GM18519 (cell line): ENCODE results near the gene PPA2.

Source experiments
- ATAC-seq: cut with Tn5 transposase; IDR thresholded peaks from one replicate; pipeline ENCODE4 v1.9.1; 2021; ENCODE audit warnings: mild to moderate bottlenecking, moderate library complexity; ENCODE audit not compliant: unreplicated experiment, low FRiP score

Gene PPA2

DNA sequence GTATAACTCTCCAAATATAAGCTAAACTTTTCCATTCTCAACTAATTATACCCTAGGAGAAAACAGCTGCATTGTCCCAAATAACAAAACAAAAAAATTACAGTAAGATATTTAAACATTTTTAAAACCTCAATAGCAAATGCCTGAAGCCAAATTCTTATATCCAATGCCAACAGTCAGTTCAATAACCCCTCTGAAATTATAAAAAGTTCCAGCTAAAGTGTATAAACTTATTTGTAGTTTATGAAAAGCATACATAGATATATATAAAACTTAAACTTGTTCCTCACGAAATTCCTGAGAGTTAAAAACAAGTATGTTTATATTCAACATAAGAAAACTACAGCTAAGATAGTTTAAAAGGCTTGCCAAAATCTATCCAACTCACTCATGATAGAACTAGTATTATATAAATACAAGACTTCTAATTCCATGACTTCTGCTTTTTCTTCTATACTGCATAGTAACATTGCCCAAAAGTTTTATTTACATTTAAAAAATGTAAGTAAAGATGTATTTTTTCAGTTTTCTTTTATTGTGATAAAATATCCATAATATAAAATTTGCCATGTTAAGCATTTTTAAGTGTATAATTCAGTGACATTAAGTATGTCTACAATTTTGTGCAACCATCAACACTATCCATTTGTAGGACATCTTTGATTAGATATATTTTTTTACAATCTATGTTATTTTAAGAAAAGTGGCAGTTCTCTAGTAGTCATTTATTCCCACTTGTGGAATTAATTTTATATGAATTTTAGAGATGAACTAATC, 72.8 kb downstream of the PPA2 start:
- no peak for ATAC-seq

DNA sequence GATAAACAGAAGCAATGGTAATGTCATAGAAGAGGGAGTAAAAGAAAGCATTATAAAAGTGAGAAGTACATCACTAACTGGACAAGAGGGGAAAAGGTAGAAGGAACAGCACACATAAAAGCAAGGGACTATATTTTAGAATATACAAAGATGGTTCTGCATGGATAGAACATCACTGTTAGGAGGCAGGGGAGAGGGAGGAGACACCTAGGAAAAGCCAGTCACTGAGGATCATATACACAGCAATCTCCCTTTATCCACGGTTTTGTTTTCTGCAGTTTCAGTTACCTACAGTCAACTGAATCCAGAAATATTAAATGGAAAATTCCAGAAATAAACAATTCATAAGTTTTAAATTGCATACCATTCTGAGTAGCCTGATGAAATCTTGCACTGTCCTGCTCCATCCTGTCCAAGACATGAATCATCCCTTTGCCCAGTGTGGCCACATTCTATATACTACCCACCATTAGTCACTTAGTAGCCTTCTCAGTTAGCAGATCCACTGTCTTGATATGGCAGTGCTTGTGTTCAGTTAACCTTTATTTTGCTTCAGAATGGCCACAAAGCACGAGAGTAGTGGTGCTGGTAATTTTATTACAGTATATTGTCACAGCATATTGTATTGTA, 74.2 kb downstream of the PPA2 start:
- no peak for ATAC-seq

DNA sequence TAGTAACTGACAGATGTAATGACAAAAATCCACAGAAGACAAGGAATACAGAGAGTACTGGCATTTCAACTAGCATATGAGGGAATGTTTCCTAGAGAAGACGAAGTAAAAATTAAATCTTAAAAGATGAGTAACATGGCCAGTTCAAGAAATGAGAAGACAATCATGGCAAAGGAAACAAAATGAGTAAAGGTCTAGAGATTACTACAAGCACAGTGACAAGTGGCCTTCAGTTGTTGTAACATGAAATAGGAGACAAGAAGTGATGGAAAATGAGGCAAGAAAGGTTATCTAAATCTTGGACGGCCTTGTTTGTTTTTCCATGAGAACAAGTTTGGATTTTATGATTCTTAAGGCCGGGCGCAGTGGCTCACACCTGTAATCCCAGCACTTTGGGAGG, 81.0 kb downstream of the PPA2 start:
- no peak for ATAC-seq

DNA sequence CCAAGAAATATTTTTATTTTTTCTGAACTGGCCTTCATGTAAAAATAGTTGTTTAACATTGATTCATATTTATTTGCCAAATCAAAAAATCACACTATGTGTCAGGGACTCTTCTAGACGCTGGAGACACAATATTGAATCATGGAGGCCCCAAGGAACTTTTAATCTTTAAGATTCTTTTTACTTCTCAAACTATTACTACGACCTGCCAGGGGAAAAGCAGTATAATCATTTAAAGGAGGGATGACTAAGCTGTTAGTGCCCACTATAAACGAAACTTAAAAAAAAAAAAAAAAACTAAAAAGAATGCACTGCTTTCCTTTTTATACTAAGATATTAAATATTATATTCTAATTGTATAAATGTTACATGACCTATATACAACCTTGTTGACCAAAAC, 84.7 kb downstream of the PPA2 start:
- ATAC-seq, result no peak

DNA sequence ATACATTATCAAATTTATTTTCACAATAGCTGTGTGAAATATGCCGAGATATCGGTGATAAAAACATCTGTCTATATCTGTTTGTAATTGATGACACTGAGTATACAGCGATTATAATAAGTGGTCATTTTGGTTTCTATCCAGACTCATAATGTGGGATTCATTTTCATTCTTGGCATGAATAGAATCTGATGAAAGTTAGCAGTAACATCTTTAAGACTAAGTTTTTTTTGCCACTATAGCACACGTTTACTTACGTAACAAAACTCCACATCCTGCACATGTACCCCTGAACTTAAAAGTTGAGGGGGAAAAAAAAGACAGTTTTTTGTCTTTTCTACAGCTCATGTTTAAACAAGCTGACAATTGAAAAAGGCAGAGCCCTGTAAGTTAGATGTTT, 86.4 kb downstream of the PPA2 start:
- ATAC-seq, result no peak

DNA sequence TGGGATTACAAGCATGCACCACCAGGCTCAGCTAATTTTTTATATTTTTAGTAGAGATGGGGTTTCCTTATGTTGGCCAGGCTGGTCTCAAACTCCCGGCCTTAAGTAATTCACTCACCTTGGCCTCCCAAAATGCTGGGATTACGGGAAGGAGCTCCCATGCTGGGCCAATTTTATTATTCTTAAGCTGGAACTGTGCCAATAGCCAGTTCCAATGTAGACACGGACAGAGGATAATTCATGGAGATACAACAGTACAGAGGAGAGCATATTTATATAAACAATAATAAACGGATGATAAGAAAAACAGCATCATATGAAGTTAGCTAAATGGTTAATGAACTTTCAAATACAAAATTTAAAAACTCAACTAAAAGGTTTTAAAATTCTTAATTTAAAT, 87.8 kb downstream of the PPA2 start:
- no peak for ATAC-seq

DNA sequence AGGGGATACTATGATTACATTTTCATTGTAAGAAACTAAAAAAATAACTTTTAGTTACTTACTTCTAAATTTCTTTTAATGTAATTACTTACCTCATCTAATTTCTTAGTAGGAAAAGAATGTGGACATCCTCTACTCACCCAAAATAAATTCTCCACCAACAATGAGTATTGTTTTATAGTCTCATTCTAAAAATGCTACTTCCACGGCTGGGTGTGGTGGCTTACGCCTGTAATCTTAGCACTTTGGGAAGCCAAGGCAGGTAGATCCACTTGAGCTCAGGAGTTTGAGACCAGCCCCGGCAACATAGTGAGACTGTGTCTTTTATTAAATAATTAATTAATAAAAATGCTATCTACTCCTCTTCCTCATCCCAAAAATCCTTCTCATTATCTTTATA, 99.8 kb downstream of the PPA2 start:
- ATAC-seq, result no peak

DNA sequence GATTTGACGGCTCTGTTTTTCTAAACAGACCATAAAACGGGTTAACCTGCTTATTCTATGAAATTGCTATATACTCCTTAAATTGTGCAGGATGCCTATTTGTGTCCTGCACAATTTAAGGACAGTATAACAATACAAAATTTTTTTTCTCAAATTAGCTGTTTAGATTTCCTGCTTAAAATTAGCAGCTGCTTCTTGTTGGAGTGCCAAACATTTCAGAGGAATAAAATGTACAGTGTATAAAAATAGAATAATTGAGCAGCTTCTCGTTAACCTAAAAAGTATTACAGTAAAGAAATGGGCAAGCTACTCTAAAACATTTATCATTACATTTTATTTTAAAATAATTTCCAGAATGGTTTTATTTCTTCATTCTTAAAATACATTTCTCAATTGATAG, 100.5 kb downstream of the PPA2 start:
- ATAC-seq, result no peak

DNA sequence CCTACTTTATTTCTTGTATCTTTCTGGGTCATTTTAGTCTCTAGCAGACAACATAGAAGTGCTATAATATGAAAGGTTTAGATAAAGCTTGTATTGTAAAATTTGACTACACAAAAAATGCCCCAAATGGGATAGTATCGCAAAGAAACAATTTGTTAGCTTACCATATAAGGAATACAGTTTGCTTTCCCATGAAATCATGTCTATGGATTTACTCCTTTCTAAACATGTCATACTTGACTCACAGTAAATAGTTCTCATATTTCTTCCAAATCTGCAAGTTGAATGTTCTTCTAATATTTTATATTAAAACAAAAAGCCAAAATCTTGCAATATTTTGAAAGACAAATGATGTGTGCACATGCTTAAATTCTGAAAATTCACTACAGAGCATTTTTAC, 103.9 kb downstream of the PPA2 start:
- ATAC-seq, result no peak

DNA sequence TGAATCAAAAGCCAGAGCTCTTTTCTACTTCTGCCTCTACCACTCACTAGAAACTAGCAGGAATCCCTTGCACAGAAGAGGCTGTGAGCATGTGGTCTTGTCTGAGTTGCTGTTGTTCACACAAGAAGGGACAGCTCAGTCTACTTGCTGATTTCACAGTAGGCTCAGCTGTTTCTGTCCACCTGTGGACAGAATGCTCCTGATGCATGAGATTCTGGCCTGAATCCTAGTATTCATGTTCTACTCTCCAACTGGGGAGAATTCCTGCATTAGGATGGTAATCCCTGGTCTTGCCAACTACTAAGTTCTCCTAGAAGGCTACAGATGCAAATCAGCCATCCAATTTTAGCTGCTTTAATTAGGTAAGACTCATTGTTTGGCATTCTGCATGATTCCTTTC, 112.8 kb downstream of the PPA2 start:
- ATAC-seq, result no peak

DNA sequence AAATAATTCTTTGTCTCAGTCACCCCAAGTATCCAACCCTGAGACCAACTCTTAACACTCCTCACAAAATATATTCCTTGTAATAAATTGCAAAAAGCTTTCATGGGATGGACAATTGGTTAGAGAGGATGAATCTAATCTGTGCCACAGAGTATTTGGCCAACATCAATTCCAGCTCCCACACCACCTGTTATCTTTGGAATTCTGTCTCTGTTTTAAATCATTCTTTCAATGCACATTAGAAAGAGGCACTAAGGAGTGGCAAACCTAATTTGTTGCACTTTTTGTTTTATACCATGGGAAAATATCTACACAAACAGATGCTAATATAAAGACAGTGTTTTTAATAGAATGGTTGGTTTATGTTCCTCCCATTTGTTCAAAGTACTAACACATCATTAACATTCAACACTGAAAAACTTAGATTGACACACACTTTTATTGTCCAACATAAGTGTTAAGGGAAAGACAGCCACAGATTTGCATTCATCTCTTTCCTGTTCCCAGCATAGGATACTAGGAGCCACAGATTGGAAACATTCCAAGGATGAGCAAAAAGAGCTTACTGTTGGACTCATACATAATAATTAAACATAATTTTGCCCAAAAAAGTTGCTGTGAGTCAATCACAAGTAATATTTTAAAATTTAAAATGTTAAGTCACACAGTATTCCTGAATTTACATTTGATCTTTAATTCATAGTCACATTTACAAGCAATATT, 116.4 kb downstream of the PPA2 start:
- no peak for ATAC-seq

DNA sequence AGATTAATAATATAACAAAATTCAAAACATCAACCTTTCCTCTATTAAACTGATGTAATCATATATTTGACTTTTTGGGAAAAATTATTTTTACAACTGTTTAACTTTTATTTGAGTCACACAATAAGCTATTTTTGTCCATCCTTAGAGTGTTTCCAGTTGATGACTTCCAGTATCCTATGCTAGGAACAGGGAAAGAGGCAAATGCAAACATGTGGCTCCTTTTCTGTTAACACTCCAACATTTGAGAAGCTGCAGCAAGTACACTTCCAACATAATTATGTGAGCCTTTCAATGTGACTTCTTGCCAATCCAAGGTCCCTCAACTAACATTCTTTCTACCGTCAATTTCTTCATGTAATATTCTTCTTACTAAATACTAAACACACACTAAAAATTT, 117.7 kb downstream of the PPA2 start:
- no peak for ATAC-seq

DNA sequence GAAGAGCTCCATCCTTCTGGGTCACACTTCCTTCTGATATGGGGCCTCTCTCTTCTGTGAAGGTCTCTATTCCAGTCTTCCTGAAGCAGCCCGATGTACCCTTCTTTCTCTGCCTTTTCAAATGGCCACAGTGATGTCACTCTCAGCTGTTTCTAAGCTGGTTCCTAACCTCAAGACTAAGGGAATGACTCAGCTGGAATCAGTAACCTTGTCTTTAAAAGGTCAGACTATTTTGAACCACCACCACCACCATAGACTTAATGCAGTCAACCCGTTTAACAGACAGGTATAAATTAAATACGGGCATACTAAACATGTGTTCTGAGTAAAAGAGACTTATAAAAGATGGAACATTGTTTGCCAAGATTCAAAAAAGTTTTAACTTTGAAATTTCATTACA, 121.0 kb downstream of the PPA2 start:
- no peak for ATAC-seq

DNA sequence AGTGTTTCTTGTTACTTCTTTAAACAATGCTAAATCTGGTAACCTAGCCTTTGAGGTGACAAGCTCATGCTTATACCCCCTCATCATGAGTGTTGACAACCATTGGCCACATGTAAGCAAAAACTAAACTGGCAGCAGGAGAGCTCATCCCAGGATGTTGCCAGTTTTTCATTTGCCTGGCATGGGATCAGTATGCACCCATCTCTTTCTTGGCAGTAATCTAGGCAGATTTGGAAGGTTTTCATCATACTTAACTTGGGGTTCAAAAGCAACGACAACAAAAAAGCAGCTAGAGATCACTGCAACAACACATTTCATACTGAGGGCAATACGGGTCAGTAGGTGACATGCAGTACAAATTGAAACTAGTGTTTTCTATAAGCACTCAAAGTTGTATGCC, 122.0 kb downstream of the PPA2 start:
- no peak for ATAC-seq

DNA sequence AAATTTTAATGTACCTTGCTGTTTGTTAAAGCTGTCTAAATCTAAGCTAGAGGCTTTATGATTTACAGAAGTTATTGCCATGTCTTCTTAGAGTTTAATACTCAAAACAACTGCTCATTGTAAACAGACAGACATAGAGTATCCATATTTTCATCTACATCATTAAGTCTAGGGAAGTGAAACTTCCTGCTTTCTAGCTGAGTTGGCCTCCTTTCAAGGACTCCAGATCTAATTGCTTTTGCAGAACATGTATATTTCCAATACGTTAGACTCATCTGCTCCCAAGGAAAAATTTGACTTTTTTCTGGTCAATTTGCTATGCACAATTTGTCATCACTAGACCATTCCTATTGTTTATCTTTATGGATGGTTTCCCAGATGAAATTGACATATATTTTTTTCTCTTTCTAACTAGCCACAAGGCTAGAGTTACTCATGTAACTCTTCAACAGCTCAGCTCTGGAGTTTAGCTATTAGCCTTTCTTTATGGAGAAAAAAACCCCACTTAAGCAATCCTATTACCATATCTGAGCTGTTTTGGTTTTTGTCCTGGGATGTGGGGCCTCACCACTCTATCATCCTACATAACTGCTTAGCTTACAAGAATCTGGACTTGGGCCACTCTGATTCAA, 122.9 kb downstream of the PPA2 start:
- ATAC-seq, result no peak

DNA sequence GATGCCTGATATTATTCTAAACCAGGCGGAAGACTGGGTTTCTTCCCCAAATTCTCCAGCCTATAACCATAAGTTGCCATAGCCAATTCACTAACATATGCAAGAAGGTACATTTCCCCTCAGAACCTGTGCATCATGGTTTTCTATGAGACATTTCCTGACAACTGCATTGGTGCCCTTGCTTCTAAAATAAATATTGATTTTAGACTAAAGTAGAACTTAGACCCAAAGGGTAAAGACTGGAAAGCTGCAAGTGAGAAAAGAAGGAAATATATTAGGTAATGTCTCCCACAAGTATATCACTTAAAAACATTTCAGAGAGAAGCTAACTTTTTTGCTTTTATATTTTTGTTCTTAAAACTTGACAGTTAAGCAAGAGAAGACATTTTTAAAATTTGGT, 125.1 kb downstream of the PPA2 start:
- ATAC-seq, result no peak

DNA sequence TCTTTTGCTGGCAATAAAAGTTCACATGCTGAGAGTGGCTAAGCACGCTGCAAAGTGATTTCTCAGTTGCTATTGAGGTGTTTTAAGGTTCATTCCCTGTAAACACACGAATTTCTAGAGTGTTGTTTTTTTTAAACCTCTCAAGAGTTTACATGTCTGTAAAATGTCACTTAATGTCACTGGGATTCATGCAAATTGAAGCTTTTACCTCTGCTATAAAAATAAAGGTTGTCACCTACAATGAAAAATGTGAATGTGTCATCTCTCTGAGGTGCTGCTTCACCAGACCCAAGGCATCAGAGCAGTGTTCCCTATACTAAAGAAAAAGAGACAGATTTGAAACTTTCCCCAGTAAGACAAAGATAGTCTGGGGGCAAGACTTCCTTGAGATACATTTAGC, 127.0 kb downstream of the PPA2 start:
- no peak for ATAC-seq

DNA sequence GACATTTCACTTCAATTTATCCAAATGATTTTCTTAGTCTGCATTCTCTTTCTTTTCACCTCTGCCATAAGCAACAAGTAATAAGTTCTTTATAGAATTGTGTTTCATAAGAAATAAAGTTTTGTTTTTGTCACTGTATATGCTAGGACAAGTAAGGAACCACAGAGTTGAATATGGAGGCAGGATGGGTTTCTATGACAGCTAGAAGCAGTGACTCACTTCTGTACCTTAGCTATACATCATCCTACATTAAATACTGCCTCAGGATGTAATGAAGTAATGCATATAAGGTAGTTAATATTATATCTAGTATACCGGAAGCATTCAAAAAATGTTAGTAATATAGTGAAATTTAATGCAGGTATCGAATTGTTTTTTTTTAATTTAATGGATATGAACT, 128.0 kb downstream of the PPA2 start:
- no peak for ATAC-seq

DNA sequence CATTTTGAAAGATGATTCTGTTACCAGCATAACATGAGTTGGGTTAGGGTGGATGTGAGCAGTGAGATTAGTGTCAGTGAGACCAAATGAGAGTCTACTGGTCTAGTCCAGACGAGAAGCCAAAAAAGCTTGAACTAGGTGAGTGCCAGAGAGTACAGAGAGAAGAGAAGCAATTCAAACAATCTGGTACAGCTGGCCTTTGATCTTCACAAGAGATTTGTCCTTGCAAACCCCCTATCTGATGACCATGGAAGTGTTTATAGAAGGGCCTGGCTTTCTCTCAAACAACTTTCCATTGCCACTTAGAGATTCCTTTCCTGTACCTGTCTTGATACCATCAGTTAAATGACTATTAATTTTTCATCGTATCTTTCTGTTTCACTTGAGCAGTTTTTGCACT, 128.5 kb downstream of the PPA2 start:
- ATAC-seq, result no peak

DNA sequence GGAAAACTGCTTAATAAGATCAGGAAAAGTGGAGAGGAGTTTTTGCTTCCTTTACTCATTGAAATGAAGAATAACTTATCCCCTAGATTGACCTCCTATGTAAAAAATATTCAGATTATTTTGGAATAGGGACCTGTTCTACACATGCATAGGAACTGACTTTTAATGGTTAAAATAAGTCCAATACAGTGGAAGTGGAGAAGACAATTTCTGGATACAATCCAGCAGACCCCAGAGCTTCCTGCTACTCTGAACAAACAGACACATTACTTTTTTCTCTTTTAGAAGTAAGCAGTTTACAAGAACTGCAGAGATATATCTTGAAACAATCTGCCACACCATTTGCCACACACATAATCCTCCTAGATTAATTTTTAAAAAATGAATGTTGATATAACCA, 129.7 kb downstream of the PPA2 start:
- no peak for ATAC-seq

DNA sequence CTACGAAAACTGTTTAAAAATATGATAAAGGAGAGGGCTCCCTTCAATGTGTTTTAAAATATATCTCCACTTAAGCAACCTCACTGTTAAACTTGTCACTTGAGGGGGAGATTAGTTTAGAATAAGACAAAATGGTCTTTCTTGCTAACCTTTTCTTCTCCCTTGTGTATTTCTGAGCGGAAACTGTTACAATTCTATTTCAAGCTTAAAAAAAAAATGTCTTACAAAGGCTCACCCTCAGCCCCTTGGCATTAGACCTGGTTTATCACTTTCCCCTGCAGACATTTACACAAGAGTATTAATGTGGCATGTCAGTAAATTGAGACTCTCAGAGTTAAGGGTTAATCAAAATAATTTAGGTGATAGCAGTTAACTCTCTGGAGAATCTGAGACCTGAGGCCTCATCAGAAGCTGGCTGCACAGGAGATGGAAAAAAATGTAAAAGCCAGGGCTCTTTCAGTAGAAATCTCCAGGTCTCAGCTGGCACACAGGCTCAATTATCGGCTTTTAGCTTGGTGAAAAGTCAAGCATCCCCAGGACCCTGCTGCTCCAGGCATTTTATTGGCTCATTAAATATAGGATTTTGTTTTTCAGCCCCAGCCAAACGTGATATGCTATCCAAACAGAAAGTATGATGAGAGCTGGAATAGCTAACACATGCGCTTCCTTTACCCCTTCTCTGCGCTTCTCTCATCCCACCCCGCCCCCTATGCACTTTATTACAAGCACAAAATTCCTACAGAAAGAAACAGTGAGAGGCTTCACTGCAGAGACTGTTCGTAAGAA, 130.5 kb downstream of the PPA2 start:
- ATAC-seq, result no peak
